Panc1 (cell line): ENCODE measurements around the gene CASP5. TPM values are rescaled to one million over a fixed set of nuclear protein-coding genes. Genes with fewer than 3 reads are reported as not detected.

Experiments used
- ATAC-seq: fragments of 200-7000 bp; cut with Tn5 transposase; 2 replicates; pipeline ENCODE4 v1.9.1; 2020; ENCODE audit warnings: mild to moderate bottlenecking, moderate library complexity
- BruUV-seq: library from RNA; stranded (reverse); fragments of 400-500 nt; replicated peaks from 2 replicates; lab custom pipeline; 2021; lab: Mats Ljungman, UMichigan
- CTCF ChIA-PET: fragments of 300-600 bp; sonication (Branson Sonifier 250); formaldehyde crosslinking; loops from one replicate; lab custom pipeline; 2022; ENCODE audit warnings: antibody characterized with exemption; lab: Charles Lee
- POLR2A ChIA-PET: fragments of 300-600 bp; sonication (Branson Sonifier 250); formaldehyde crosslinking; loops from one replicate; lab custom pipeline; 2022; ENCODE audit warnings: antibody characterized with exemption; lab: Charles Lee
- DNase-seq: peaks from one replicate; pipeline ENCODE4 v3.0.0-alpha.2; 2010; ENCODE audit warnings: low read depth, low spot score
- H3K27ac ChIP-seq: 2 replicates; pipeline ENCODE4 v1.5.1; 2011; ENCODE audit warnings: mild to moderate bottlenecking, low read length, inconsistent platforms
- H3K27me3 ChIP-seq: fragments of 200-500 bp; sonication (Bioruptor generic); 2 replicates; pipeline ENCODE4 v1.6.0; 2014; ENCODE audit warnings: low read length, inconsistent platforms; ENCODE audit not compliant: control insufficient read depth, insufficient read depth
- H3K36me3 ChIP-seq: fragments of 200-500 bp; sonication (Bioruptor generic); 2 replicates; pipeline ENCODE4 v1.5.1; 2014; ENCODE audit warnings: inconsistent platforms, mild to moderate bottlenecking, low read length, moderate library complexity; ENCODE audit not compliant: control insufficient read depth, insufficient read depth
- H3K4me1 ChIP-seq: 2 replicates; pipeline ENCODE4 v1.5.1; 2011; ENCODE audit warnings: inconsistent platforms, mild to moderate bottlenecking, low read length, moderate library complexity; ENCODE audit not compliant: control insufficient read depth, insufficient read depth
- H3K4me3 ChIP-seq, 2 experiments: 2 replicates each; pipeline ENCODE4 v1.5.1; 2011 to 2012; ENCODE audit warnings: low read depth in 2 of 2, low read length in 2 of 2, mild to moderate bottlenecking in 2 of 2, inconsistent platforms in 1 of 2, moderate library complexity in 1 of 2
- H3K9me3 ChIP-seq: fragments of 200-500 bp; sonication (Bioruptor generic); 2 replicates; pipeline ENCODE4 v1.5.1; 2014; ENCODE audit warnings: low read depth, mild to moderate bottlenecking, inconsistent platforms, low read length, moderate library complexity; ENCODE audit not compliant: control insufficient read depth, insufficient read depth
- CTCF ChIP-seq: fragments of 450-650 bp; IDR thresholded peaks from 2 replicates; pipeline ENCODE4 v1.5.1; 2017; ENCODE audit warnings: mild to moderate bottlenecking
- POLR2AphosphoS5 ChIP-seq: IDR thresholded peaks from 2 replicates; pipeline ENCODE4 v1.6.1; 2012; ENCODE audit warnings: mild to moderate bottlenecking, low read depth, low read length, moderate library complexity
- SIN3A ChIP-seq: IDR thresholded peaks from 2 replicates; pipeline ENCODE4 v1.6.1; 2012; ENCODE audit warnings: low read depth, mild to moderate bottlenecking, low read length, moderate library complexity, borderline replicate concordance; ENCODE audit not compliant: insufficient read depth
- TCF7L2 ChIP-seq: IDR thresholded peaks from 2 replicates; pipeline ENCODE4 v1.6.1; 2011; ENCODE audit warnings: mild to moderate bottlenecking, low read depth, low read length, inconsistent platforms
- in situ Hi-C: cut with HindIII; loops from 2 replicates; pipeline ENCODE4 v1.10.0; 2016; ENCODE audit warnings: low sequenced_read_pairs, low pct_unique_long_range_greater_than_20kb
- intact Hi-C: fragments of 100-400 bp; cut with micrococcal nuclease; formaldehyde crosslinking; loops from one replicate; pipeline ENCODE4 v1.10.0; 2022; ENCODE audit not compliant: unreplicated experiment
- total RNA-seq: library from RNA; stranded (reverse); gene quantifications from one replicate; pipeline ENCODE4 v1.2.1, GENCODE V29; 2021; ENCODE audit not compliant: unreplicated experiment
- TF ChIP-seq, protein P1 (sequence below), 2 experiments: IDR thresholded peaks; 2 replicates each; pipeline ENCODE4 v1.6.1; 2011 to 2012; ENCODE audit warnings: low read depth in 2 of 2, control low read depth in 1 of 2, low read length in 1 of 2, mild to moderate bottlenecking in 1 of 2, moderate library complexity in 1 of 2; ENCODE audit not compliant: insufficient read depth in 1 of 2

CASP5 gene
- total RNA-seq, 1 experiment from 2014 or later = not detected

DNA sequence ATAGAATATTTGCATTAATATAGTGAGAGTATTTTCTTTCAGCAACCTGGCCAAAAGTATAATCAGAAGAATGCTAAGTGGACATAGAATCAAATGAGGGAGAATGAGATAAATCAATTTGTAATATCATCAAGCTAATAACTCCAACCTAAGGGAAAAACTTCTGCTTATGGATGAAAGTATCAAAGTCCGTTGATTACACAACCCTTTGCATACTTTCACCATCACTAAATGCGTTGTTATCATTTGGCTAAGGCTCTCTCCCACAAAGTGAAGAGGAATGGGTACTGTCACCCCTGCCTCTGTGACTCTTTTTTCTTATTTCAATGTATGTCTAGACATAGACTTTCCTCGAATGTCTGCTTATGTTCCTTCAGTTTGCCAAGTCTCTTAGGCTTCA, 38.2 kb downstream of the CASP5 start:
- TF ChIP-seq, protein P1, sequence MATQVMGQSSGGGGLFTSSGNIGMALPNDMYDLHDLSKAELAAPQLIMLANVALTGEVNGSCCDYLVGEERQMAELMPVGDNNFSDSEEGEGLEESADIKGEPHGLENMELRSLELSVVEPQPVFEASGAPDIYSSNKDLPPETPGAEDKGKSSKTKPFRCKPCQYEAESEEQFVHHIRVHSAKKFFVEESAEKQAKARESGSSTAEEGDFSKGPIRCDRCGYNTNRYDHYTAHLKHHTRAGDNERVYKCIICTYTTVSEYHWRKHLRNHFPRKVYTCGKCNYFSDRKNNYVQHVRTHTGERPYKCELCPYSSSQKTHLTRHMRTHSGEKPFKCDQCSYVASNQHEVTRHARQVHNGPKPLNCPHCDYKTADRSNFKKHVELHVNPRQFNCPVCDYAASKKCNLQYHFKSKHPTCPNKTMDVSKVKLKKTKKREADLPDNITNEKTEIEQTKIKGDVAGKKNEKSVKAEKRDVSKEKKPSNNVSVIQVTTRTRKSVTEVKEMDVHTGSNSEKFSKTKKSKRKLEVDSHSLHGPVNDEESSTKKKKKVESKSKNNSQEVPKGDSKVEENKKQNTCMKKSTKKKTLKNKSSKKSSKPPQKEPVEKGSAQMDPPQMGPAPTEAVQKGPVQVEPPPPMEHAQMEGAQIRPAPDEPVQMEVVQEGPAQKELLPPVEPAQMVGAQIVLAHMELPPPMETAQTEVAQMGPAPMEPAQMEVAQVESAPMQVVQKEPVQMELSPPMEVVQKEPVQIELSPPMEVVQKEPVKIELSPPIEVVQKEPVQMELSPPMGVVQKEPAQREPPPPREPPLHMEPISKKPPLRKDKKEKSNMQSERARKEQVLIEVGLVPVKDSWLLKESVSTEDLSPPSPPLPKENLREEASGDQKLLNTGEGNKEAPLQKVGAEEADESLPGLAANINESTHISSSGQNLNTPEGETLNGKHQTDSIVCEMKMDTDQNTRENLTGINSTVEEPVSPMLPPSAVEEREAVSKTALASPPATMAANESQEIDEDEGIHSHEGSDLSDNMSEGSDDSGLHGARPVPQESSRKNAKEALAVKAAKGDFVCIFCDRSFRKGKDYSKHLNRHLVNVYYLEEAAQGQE (IDR thresholded peaks at IDR 0.05; ENCODE audit: insufficient read depth in 1 of 2, low read depth in 2 of 2, low read length in 1 of 2) = no peak
- TF ChIP-seq CTCF (no peak), POLR2AphosphoS5 (no peak), TCF7L2 (no peak), SIN3A (no peak)
- H3K27ac ChIP-seq = no peak overlapping the region
- ATAC-seq (no peak), DNase-seq (no peak)
- in situ Hi-C loops = no loop called here
- CTCF ChIA-PET = no interaction called here
- H3K27me3 ChIP-seq = no peaks in the 10 kb centered on the region
- POLR2A ChIA-PET = no interaction called here
- no peaks in the 10 kb centered on the region for H3K9me3 ChIP-seq
- BruUV-seq = no TSS peak
- H3K4me1 ChIP-seq = no peaks in the 10 kb centered on the region
- intact Hi-C loops = no loop called here
- no peak overlapping the region for H3K4me3 ChIP-seq
- H3K36me3 ChIP-seq = no peaks in the 10 kb centered on the region

DNA sequence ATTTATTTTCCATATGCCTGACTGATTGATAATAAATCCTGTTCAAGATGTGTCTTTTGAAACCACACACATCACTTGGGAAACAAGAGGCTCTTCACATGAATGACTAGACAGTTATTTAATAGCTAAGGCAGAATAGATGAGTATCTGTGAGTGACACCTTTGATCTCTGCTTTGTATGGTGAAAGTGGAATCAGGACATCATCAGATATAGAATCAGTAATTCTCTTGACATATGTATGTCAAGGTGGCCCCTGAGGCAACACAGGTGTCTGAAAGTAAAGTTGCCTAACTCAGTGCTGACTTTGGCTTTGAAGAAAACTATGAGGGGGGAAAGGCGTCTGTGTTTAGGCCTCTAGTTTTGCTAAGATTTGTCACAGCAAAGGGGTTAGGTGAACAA, 43.1 kb downstream of the CASP5 start:
- H3K27ac ChIP-seq = no peak overlapping the region
- H3K4me1 ChIP-seq = no peaks in the 10 kb centered on the region
- H3K9me3 ChIP-seq = peaks cover 2% of the 10 kb centered on the region; the same call in 1 of the 2 replicates
- DNase-seq (no peak), ATAC-seq (no peak)
- POLR2A ChIA-PET = no interaction called here
- H3K36me3 ChIP-seq = no peaks in the 10 kb centered on the region
- H3K4me3 ChIP-seq = no peak overlapping the region
- CTCF ChIA-PET = no interaction called here
- TF ChIP-seq SIN3A (no peak), POLR2AphosphoS5 (no peak), TCF7L2 (no peak), CTCF (no peak)
- TF ChIP-seq, protein P1 (IDR thresholded peaks at IDR 0.05; ENCODE audit: insufficient read depth in 1 of 2, low read depth in 2 of 2, low read length in 1 of 2) = no peak
- intact Hi-C loops (no loop called here), in situ Hi-C loops (no loop called here)
- H3K27me3 ChIP-seq = no peaks in the 10 kb centered on the region
- no TSS peak for BruUV-seq
